MM.1S (cell line): ENCODE data around the gene FARS2.

ENCODE experiments used
- DNase-seq: peaks from one replicate; pipeline ENCODE4 v3.0.0-alpha.2; 2015
- H2AFZ ChIP-seq: fragments of 300-600 bp; sonication (generic); 2 replicates; pipeline ENCODE4 v1.6.0; 2016; ENCODE audit warnings: antibody characterized with exemption, low read length
- H3F3A ChIP-seq: fragments of 300-600 bp; sonication (generic); 2 replicates; pipeline ENCODE4 v1.6.1; 2016; ENCODE audit warnings: mild to moderate bottlenecking, antibody characterized with exemption, low read length, moderate library complexity, mixed read lengths; ENCODE audit not compliant: insufficient read depth
- H3K27ac ChIP-seq: fragments of 300-600 bp; sonication (generic); 2 replicates; pipeline ENCODE4 v1.5.1; 2016; ENCODE audit warnings: mild to moderate bottlenecking, low read length
- H3K27me3 ChIP-seq: fragments of 300-600 bp; sonication (generic); replicated peaks from 2 replicates; pipeline ENCODE4 v1.6.0; 2016; ENCODE audit warnings: low read length; ENCODE audit not compliant: insufficient read depth
- H3K36me3 ChIP-seq: fragments of 300-600 bp; sonication (generic); replicated peaks from 2 replicates; pipeline ENCODE4 v1.6.1; 2016; ENCODE audit warnings: mild to moderate bottlenecking, low read length, mixed read lengths; ENCODE audit not compliant: insufficient read depth
- H3K4me1 ChIP-seq: fragments of 300-600 bp; sonication (generic); 2 replicates; pipeline ENCODE4 v1.6.1; 2016; ENCODE audit warnings: low read length, mixed read lengths
- H3K4me2 ChIP-seq: fragments of 300-600 bp; sonication (generic); 2 replicates; pipeline ENCODE4 v1.6.0; 2016; ENCODE audit warnings: low read depth, low read length
- H3K4me3 ChIP-seq: fragments of 300-600 bp; sonication (generic); 2 replicates; pipeline ENCODE4 v1.5.1; 2016; ENCODE audit warnings: low read length, mixed read lengths
- H3K79me2 ChIP-seq: fragments of 300-600 bp; sonication (generic); 2 replicates; pipeline ENCODE4 v1.6.1; 2016; ENCODE audit warnings: mixed run types, low read length, mixed read lengths
- H3K9ac ChIP-seq: fragments of 300-600 bp; sonication (generic); 2 replicates; pipeline ENCODE4 v1.6.1; 2016; ENCODE audit warnings: low read length, mixed read lengths
- H3K9me2 ChIP-seq: fragments of 300-600 bp; sonication (generic); replicated peaks from 2 replicates; pipeline ENCODE4 v1.6.1; 2016; ENCODE audit warnings: mild to moderate bottlenecking, low read length, mixed read lengths; ENCODE audit not compliant: insufficient read depth
- H3K9me3 ChIP-seq: fragments of 300-600 bp; sonication (generic); replicated peaks from 2 replicates; pipeline ENCODE4 v1.6.1; 2016; ENCODE audit warnings: mild to moderate bottlenecking, low read length, mixed read lengths; ENCODE audit not compliant: insufficient read depth
- H4K20me1 ChIP-seq: fragments of 300-600 bp; sonication (generic); 2 replicates; pipeline ENCODE4 v1.6.1; 2016; ENCODE audit warnings: mild to moderate bottlenecking, low read length, moderate library complexity, mixed read lengths; ENCODE audit not compliant: insufficient read depth
- CTCF ChIP-seq: fragments of 300-600 bp; sonication (generic); IDR thresholded peaks from 2 replicates; pipeline ENCODE4 v1.5.1; 2016; ENCODE audit warnings: antibody characterized with exemption, low read length, mixed read lengths
- EZH2 ChIP-seq: fragments of 300-600 bp; sonication (generic); optimal IDR thresholded peaks from 2 replicates; pipeline ENCODE3; 2017; ENCODE audit warnings: low read depth, mild to moderate bottlenecking, antibody characterized with exemption, low read length, mixed read lengths
- EZH2phosphoT487 ChIP-seq: fragments of 300-600 bp; sonication (generic); IDR thresholded peaks from 2 replicates; pipeline ENCODE4 v1.6.1; 2018; ENCODE audit warnings: antibody characterized with exemption, low read length

The FARS2 gene

GRCh38 chr6:5365436-5366195 is 104.3 kb downstream of the FARS2 start:
- Histone ChIP-seq H3K36me3 (no peaks in the 10 kb centered on the region), H3K4me2 (no peak overlapping the region), H3K9me2 (no peaks in the 10 kb centered on the region), H3K4me1 (no peaks in the 10 kb centered on the region), H3K9ac (no peak overlapping the region), H4K20me1 (no peaks in the 10 kb centered on the region), H3K4me3 (no peak overlapping the region), H3K9me3 (no peaks in the 10 kb centered on the region), H2AFZ (no peak overlapping the region), H3F3A (no peaks in the 10 kb centered on the region), H3K79me2 (no peaks in the 10 kb centered on the region), H3K27me3 (no peaks in the 10 kb centered on the region), H3K27ac (no peak overlapping the region)
- TF ChIP-seq EZH2 = no peak
- no peak for TF ChIP-seq EZH2phosphoT487
- no peak for TF ChIP-seq CTCF
- no peak for DNase-seq

DNA sequence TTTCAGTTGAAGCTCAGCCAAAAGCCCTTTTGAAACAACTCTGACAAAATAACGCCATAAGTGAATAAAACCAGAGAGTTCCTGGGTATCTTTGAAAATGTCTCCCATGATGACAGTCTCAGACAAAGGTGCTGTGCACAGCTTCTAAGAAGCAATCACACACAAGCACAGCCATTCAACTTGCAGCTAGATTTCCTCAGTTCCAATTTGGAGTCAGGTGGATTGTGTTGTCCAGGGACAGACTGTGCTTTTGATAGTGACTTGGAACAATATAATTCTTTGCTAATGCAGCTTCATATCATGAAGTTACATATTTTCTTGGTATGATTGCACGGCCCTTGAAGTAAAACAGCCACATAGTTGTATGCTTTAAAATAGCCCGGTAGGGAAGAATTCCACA is 105.6 kb downstream of the FARS2 start:
- Histone ChIP-seq H3K9ac (no peak overlapping the region), H3K4me1 (no peaks in the 10 kb centered on the region), H3K27ac (no peak overlapping the region), H2AFZ (no peak overlapping the region), H3K36me3 (no peaks in the 10 kb centered on the region), H4K20me1 (no peaks in the 10 kb centered on the region), H3F3A (no peaks in the 10 kb centered on the region), H3K9me2 (no peaks in the 10 kb centered on the region), H3K27me3 (no peaks in the 10 kb centered on the region), H3K4me3 (no peak overlapping the region), H3K4me2 (no peak overlapping the region), H3K9me3 (no peaks in the 10 kb centered on the region), H3K79me2 (no peaks in the 10 kb centered on the region)
- no peak for TF ChIP-seq CTCF
- no peak for DNase-seq

- no peak for DNase-seq
Measured at GRCh38 chr6:5367510-5367909, 106.2 kb downstream of the FARS2 start.

More at GRCh38 chr6:5367510-5367909, 106.2 kb downstream of the FARS2 start:
- H3K4me2 ChIP-seq = no peak overlapping the region
- TF ChIP-seq EZH2 (no peak), EZH2phosphoT487 (no peak), CTCF (no peak)
- no peaks in the 10 kb centered on the region for H3K36me3 ChIP-seq
- no peaks in the 10 kb centered on the region for H3K4me1 ChIP-seq
- H3K9me2 ChIP-seq = no peaks in the 10 kb centered on the region
- no peak overlapping the region for H3K27ac ChIP-seq
- H3F3A ChIP-seq = no peaks in the 10 kb centered on the region
- H3K9me3 ChIP-seq = no peaks in the 10 kb centered on the region
- H3K79me2 ChIP-seq = no peaks in the 10 kb centered on the region
- H3K4me3 ChIP-seq = no peak overlapping the region
- H4K20me1 ChIP-seq = no peaks in the 10 kb centered on the region
- H2AFZ ChIP-seq = no peak overlapping the region
- H3K27me3 ChIP-seq = no peaks in the 10 kb centered on the region
- H3K9ac ChIP-seq = no peak overlapping the region
